WERI-Rb-1 (cell line): Measurements from ENCODE around the gene ZBTB20.

Experiments used
- DNase-seq: peaks from one replicate; pipeline ENCODE4 v3.0.0-alpha.2; 2020
- H3K27ac ChIP-seq: fragments of 250-450 bp; sonication (Bioruptor Pico); 2 replicates; pipeline ENCODE4 v1.5.1; 2020; ENCODE audit warnings: mild to moderate bottlenecking, moderate library complexity
- H3K27me3 ChIP-seq: fragments of 250-450 bp; sonication (Bioruptor Pico); 2 replicates; pipeline ENCODE4 v1.5.1; 2021; ENCODE audit warnings: mild to moderate bottlenecking, low read depth, moderate library complexity; ENCODE audit not compliant: insufficient read depth, severe bottlenecking
- H3K36me3 ChIP-seq: fragments of 250-450 bp; sonication (Bioruptor Pico); 2 replicates; pipeline ENCODE4 v1.5.1; 2020; ENCODE audit warnings: mild to moderate bottlenecking, moderate library complexity
- H3K4me3 ChIP-seq: 2 replicates; pipeline ENCODE4 v1.5.1; 2011; ENCODE audit warnings: low read depth, mild to moderate bottlenecking, control low read depth, low read length
- H3K9me3 ChIP-seq: fragments of 250-450 bp; sonication (Bioruptor Pico); 2 replicates; pipeline ENCODE4 v1.5.1; 2021; ENCODE audit warnings: mild to moderate bottlenecking, moderate library complexity; ENCODE audit not compliant: severe bottlenecking
- TF ChIP-seq, protein P1 (sequence below): IDR thresholded peaks from 2 replicates; pipeline ENCODE4 v1.5.1; 2011; ENCODE audit warnings: low read depth, mild to moderate bottlenecking, control low read depth, inconsistent platforms, low read length

Gene ZBTB20

DNA sequence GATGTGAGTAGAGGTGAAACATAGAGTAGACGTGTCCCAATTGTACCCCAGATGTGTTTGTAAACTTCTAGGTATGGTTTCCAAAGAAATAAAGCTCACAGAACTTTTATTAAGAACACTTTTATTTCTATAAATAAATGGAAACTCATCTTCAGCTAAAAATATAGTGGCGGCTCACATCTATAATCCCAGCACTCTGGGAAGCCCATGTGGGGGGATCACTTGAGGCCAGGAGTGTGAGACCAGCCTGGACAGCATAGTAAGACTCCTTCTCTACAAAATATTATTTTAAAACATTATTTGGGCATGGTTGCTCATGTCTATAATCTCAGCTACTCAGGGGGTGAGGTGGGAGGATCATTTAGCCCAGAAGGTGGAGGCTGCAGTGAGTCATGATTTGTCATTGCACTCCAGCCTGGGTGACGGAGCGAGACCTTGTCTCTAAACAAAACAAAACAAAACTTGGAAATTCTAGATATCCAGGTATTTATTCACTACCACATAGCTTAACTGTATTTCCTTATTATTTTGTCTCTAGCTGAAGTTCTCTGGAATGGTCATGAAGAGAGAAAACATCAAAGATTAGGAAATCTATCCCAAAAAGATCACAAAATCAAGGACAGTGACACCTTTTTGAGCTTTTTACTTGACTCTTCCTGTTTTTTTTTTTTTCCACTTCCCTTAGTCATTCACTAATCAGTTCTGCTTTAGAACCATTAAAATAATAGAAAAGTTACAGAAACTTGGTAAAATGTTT is 595.1 kb downstream of the ZBTB20 start:
- TF ChIP-seq, protein P1, sequence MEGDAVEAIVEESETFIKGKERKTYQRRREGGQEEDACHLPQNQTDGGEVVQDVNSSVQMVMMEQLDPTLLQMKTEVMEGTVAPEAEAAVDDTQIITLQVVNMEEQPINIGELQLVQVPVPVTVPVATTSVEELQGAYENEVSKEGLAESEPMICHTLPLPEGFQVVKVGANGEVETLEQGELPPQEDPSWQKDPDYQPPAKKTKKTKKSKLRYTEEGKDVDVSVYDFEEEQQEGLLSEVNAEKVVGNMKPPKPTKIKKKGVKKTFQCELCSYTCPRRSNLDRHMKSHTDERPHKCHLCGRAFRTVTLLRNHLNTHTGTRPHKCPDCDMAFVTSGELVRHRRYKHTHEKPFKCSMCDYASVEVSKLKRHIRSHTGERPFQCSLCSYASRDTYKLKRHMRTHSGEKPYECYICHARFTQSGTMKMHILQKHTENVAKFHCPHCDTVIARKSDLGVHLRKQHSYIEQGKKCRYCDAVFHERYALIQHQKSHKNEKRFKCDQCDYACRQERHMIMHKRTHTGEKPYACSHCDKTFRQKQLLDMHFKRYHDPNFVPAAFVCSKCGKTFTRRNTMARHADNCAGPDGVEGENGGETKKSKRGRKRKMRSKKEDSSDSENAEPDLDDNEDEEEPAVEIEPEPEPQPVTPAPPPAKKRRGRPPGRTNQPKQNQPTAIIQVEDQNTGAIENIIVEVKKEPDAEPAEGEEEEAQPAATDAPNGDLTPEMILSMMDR = no peak
- Histone ChIP-seq H3K27me3 (no peaks in the 10 kb centered on the region), H3K27ac (no peak overlapping the region), H3K36me3 (no peaks in the 10 kb centered on the region), H3K9me3 (no peaks in the 10 kb centered on the region), H3K4me3 (no peak overlapping the region)
- DNase-seq = no peak

DNA sequence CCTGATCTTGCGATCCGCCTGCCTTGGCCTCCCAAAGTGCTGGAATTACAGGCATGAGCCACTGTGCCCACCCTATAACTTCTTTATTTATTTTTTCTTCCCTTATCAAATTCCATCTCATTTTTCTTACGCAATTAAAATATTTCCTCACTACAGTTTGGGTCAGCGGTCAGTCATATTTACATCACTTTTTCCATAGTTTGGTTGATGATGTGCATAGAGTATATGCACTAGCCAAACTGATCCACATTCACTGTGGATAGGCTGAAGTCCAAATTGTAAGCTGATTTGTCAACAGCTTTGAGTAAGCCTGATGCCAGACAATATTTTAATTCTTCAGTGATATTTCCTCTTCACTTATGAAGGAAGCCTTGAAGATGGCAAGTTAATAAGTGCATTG is 596.9 kb downstream of the ZBTB20 start:
- no peaks in the 10 kb centered on the region for H3K27me3 ChIP-seq
- H3K4me3 ChIP-seq = no peak overlapping the region
- TF ChIP-seq, protein P1 = no peak
- no peaks in the 10 kb centered on the region for H3K9me3 ChIP-seq
- DNase-seq = no peak
- H3K27ac ChIP-seq = no peak overlapping the region
- H3K36me3 ChIP-seq = no peaks in the 10 kb centered on the region

DNA sequence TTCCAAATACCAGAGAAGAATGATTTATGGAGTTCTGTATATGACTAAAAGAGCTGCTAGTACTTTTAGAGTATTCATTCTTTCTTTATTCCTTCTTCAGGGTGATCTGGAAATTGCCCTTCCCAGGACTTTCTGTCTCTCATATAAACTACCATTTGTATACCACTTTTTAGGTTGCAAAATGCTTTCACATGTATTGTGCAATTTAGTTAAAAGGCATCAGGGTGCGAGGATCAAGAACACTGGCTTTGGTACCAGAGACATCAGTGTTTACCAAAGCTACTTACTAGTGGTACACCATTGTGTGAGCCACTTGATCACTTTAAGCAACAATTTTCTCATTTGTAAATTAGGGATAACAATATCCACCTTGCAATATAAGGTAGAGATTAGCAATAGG is 601.9 kb downstream of the ZBTB20 start:
- Histone ChIP-seq H3K4me3 (no peak overlapping the region), H3K27ac (no peak overlapping the region)

DNA sequence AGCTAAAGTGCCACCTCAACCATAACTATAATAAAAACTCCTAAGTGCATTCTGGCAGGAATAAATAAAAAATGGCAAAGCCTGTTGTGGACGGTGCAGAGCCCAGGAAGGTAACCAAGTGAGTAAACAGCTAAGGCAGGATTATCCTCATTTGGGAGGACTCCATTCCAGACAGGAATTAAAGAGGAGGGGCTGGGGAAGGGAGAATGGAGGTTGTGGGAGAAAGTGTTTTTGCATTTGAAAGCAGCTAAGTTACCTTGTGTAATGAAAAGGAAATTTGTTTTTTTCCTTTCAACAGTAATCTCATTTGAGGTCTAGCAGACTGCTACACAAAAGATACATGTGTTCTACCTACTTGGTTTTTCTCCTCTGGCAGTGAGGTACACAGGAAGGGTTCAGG is 604.7 kb downstream of the ZBTB20 start:
- no peak for DNase-seq
- H3K27ac ChIP-seq = no peak overlapping the region
- H3K4me3 ChIP-seq = no peak overlapping the region
- TF ChIP-seq, protein P1 = no peak
- no peaks in the 10 kb centered on the region for H3K27me3 ChIP-seq
- H3K9me3 ChIP-seq = no peaks in the 10 kb centered on the region
- no peaks in the 10 kb centered on the region for H3K36me3 ChIP-seq

More for the DNA sequence above, 601.9 kb downstream of the ZBTB20 start:
- no peaks in the 10 kb centered on the region for H3K36me3 ChIP-seq
- TF ChIP-seq, protein P1 = no peak
- H3K9me3 ChIP-seq = no peaks in the 10 kb centered on the region
- no peaks in the 10 kb centered on the region for H3K27me3 ChIP-seq
- no peak for DNase-seq

DNA sequence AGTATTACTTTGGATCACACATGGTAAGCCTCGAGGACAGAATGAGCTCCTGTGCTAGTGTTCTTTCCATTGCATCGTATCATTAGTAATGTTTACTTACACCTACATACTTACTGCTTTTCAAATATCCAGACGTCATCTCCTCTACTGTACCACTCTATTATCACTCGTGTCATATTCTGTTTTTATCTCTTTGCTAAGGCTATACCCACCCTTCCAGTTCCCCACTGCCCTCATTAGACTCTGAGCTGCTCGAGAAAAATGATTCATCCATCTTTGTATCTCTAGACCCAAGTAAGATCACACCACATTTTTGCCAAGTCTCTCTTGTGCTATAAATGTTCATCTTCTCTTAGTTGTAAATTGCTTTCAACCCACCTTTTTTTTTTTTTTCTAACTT is 607.6 kb downstream of the ZBTB20 start:
- Histone ChIP-seq H3K9me3 (no peaks in the 10 kb centered on the region), H3K4me3 (no peak overlapping the region), H3K36me3 (no peaks in the 10 kb centered on the region), H3K27me3 (no peaks in the 10 kb centered on the region), H3K27ac (no peak overlapping the region)
- no peak for DNase-seq
- TF ChIP-seq, protein P1 = no peak

DNA sequence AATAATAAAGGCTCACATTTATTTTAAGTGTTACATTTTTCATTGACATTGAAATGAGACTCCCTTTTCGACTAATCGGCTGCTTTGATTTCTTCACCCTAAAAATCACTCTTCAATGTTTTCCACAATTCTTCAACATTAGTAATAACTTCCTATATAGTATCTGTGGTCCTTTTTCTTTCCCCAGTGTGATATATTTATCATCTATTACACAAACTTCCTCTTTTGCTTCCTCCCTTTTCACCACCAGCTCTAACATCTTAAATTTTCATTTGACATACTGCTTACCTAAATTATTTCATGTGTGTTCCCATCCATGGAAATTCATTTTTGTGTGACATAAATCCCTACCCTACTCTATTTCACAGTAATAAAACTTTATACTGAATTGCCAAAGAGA is 608.9 kb downstream of the ZBTB20 start:
- TF ChIP-seq, protein P1 = no peak
- H3K27me3 ChIP-seq = no peaks in the 10 kb centered on the region
- no peak for DNase-seq
- H3K9me3 ChIP-seq = no peaks in the 10 kb centered on the region
- H3K27ac ChIP-seq = no peak overlapping the region
- no peak overlapping the region for H3K4me3 ChIP-seq
- H3K36me3 ChIP-seq = no peaks in the 10 kb centered on the region
